ENCODE results near the gene MPPED1. TPM values are rescaled to one million over a fixed set of nuclear protein-coding genes. Genes with fewer than 3 reads are reported as not detected.

MPPED1 gene
- total RNA-seq, 1 donor from 2014 or later, result not detected

GRCh38 chr22:43462701-43463100 is 50.9 kb downstream of the MPPED1 start:
- intact Hi-C loops (cut with DNase I), result no loop called here
- no peak for ATAC-seq (ENCODE audit: poor library complexity)
- DNase-seq, result no peak

DNA sequence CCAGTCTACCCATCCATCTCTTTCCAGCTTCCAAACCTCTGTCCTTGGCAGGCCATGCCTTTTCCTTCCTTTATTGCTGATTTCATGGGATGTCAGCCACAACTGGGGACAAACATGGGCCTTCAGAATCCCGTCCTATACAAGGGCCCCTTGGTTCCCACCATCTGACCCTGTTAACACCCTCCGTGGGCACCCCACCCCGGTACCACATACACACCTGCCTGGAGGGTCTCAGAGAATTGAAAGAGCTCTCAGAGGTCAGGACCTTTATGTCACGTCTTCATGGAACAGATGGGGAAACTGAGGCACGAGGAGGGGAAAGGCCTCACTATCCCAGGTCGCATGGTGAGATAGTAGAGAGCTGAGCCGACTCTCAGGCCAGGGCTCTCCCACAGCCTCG is 53.0 kb downstream of the MPPED1 start:
- ATAC-seq (ENCODE audit: poor library complexity), result no peak
- intact Hi-C loops (cut with DNase I), result no loop called here

GRCh38 chr22:43465291-43466015 is 53.6 kb downstream of the MPPED1 start:
- intact Hi-C loops (cut with DNase I), result no loop called here
- DNase-seq (no peak), ATAC-seq (ENCODE audit: poor library complexity) (no peak)

More for the DNA sequence above, 53.0 kb downstream of the MPPED1 start:
- no peak for DNase-seq

DNA sequence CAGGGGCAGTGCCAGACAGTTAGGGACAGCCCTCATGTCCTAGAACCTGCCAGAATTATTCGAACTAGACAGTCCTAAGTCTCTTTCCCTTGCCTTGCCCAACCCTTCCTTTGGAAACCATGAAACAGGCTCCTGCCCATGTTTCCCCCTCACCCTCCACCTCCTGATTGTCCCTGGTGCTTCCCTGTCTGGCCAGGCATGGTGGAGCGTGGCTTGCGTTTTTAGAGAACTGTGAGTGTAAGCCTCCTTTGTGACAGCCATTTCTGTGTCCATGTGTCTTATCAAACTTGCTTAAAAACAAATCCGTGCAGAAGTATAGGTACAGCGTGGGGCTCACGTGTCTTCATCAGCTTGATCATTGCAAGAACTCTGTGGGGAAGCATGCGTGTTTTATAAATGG is 54.9 kb downstream of the MPPED1 start:
- ATAC-seq (ENCODE audit: poor library complexity) (no peak), DNase-seq (no peak)
- intact Hi-C loops (cut with DNase I), result no loop called here

- ATAC-seq (ENCODE audit: poor library complexity), result no peak
- intact Hi-C loops (cut with DNase I), result no loop called here
- DNase-seq, result no peak
Observed at GRCh38 chr22:43467216-43467940, 55.6 kb downstream of the MPPED1 start.

DNA sequence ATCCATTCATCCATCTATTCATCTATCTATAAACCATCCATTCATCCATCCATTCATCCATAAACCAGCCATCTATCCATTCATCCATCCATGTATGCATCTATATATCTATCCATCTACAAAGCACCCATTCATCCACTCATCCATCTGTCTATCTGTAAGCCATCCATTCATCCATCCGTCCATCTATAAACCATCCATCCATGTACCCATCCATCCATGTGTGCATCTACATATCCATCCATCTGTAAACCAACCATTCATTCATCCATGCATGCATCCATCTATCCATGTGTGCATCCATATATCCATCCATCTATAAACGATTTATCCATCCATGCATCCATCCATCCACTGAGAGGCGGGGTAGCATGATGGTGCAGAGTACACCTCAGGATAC is 58.4 kb downstream of the MPPED1 start:
- DNase-seq, result no peak
- no peak for ATAC-seq (ENCODE audit: poor library complexity)
- intact Hi-C loops (cut with DNase I), result no loop called here

- DNase-seq (no peak), ATAC-seq (ENCODE audit: poor library complexity) (no peak)
- intact Hi-C loops (cut with DNase I), result no loop called here
Observed at GRCh38 chr22:43470941-43471585, 59.2 kb downstream of the MPPED1 start.

DNA sequence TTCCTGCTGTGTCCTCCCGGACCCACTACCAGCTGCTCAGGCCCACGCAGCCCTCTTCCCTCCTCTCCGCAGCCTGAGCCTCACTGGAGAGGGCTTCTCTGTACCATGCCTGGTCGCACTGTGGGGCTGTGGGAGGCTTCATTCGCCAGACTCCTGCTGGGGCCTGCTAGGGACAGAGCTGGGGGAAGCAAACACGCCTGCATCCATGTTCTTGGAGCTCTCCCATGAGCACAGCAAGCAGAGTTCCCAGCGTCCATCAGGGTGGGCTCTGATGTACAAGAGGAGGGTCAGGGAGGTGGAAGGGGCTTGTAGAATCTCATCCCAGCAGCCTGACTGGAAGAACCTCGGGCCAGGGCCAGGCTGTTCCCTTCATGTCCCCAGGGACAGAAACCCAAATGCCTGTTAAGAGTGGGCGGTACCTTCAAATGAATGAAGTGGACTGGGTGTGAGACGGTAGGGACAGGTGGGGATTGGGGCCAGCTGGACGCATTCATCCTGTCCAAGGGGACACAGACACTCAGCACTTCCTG is 59.9 kb downstream of the MPPED1 start:
- no peak for DNase-seq
- intact Hi-C loops (cut with DNase I), result no loop called here
- ATAC-seq (ENCODE audit: poor library complexity), result no peak

GRCh38 chr22:43473031-43473430 is 61.2 kb downstream of the MPPED1 start:
- intact Hi-C loops (cut with DNase I), result no loop called here
- no peak for ATAC-seq (ENCODE audit: poor library complexity)
- no peak for DNase-seq

DNA sequence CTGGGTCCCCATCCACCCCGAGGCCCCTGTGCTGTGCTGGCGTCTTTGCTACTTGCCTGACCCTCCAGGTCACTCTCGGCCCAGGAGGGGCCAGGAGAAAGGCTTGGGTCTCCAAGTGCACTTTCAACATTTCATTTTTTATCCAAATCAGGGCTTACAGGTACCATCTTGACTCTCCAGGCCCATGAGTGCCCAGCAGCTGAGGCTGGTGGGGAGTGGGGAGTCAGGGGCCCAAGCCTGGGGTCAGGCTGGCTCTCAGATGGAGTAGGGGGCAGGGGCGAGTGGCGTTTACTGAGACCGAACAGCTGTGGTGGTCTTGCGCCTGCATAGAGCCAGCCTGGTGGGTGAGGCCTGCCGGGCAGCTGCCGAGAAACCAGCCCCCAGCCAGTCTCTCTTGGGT is 61.6 kb downstream of the MPPED1 start:
- intact Hi-C loops (cut with DNase I), result no loop called here
- DNase-seq, result no peak
- ATAC-seq (ENCODE audit: poor library complexity), result no peak

DNA sequence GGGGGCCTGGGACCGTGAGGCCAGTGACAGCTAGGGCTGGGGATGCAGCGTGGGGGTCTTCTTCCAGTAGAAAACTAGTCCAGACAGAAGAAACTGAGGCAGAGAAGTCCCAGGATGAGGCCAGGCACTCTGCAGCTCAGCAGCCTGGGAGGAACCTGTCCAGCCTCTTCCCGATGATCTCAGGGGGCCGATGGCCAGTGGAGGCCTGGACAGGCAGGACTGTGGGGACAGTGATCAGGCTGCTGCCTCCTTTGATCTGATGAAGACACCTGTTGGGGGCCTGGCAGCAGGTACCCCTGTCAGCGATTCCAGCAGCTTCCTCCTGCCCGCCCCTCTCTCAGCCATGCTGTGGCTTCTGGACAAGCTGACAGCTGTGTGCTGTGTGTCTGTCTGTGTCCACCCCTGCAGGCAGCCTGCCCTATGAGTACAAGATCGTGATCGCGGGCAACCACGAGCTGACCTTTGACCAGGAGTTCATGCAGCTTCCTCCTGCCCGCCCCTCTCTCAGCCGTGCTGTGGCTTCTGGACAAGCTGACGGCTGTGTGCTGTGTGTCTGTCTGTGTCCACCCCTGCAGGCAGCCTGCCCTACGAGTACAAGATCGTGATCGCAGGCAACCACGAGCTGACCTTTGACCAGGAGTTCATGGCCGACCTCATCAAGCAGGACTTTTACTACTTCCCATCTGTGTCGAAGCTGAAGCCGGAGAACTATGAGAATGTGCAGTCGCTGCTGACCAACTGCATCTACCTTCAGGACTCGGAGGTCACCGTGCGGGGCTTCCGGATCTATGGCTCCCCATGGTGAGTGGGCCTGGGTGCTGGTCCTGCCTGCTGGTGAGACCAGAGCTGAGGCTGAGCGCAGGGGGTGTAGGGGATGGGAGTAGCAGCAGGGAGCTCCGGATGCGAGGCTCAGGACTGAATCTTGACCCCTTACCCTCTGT is 62.6 kb downstream of the MPPED1 start:
- no peak for DNase-seq
- intact Hi-C loops (cut with DNase I), result no loop called here
- no peak for ATAC-seq (ENCODE audit: poor library complexity)

DNA sequence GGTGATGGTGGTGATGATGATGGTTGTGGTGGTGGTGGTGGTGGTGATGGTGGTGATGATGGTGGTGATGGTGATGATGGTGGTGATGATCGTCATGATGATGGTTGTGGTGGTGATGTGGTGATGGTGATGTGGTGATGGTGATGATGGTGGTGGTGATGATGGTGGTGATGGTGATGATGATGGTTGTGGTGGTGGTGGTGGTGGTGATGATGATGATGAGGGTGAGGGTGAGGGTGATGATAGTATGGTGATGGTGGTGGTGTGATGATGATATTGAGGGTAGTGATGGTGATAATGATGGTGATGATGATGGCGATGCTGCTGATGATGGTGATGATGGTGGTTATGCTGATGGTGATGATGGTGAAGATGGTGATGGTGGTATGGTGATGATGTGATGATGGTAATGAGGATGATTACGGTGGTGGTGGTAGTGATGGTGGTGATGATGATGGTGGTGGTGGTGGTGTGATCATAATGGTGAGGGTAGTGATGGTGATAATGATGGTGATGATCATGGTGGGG is 63.8 kb downstream of the MPPED1 start:
- ATAC-seq (ENCODE audit: poor library complexity) (no peak), DNase-seq (no peak)
- intact Hi-C loops (cut with DNase I), result no loop called here

- DNase-seq, result no peak
- intact Hi-C loops (cut with DNase I), result no loop called here
- ATAC-seq (ENCODE audit: poor library complexity), result no peak
Observed at GRCh38 chr22:43476341-43476740, 64.5 kb downstream of the MPPED1 start.

DNA sequence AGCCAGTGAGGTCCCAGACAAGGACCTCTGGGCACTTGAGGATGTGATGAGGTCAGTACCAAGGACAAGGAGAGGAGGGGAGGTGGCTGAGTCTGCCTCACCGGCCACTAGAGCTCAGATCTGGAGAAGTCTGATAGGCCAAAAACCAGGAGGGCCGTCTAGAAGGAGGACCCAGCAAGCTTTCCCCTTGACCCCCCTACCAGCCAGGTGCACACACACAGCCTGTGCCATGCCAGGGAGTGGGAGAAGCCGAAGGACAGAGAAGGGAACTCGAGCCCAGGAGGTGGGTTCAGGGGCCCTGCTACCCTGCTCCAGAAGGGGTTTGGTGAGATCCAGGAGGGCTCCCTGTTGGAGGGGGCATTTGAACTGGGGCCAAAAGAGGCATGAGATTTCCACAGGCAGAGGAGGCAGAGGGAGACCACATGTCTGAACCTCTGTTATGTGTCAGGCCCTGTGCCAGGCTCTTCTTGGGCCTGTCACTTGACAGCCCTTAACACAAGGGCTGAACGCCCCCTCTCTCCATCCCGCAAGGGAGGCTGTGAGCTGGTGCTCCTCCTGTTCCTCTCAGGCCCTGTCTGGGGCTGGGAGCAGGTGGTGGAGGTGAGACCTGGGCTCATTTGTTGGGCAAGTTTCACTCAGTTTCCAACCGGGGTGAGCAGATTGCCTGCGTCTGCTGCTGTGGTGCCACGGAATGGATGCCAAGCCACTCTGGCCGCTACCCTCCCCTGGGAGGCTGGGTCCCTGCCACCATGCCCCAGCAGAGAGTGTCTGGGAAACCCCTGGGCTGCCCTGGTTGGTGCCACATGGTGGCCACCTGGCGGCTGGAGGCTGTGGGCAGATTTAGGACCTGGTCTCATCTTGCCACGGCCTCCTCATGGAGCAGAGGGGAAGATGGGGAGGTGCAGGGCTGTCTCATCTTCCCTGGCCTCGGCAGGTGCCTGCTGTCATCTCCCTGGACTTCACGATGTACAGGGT is 65.2 kb downstream of the MPPED1 start:
- ATAC-seq (ENCODE audit: poor library complexity) (no peak), DNase-seq (no peak)
- intact Hi-C loops (cut with DNase I), result no loop called here

- intact Hi-C loops (cut with DNase I), result no loop called here
- DNase-seq (no peak), ATAC-seq (ENCODE audit: poor library complexity) (no peak)
Observed at GRCh38 chr22:43477966-43478365, 66.2 kb downstream of the MPPED1 start.

DNA sequence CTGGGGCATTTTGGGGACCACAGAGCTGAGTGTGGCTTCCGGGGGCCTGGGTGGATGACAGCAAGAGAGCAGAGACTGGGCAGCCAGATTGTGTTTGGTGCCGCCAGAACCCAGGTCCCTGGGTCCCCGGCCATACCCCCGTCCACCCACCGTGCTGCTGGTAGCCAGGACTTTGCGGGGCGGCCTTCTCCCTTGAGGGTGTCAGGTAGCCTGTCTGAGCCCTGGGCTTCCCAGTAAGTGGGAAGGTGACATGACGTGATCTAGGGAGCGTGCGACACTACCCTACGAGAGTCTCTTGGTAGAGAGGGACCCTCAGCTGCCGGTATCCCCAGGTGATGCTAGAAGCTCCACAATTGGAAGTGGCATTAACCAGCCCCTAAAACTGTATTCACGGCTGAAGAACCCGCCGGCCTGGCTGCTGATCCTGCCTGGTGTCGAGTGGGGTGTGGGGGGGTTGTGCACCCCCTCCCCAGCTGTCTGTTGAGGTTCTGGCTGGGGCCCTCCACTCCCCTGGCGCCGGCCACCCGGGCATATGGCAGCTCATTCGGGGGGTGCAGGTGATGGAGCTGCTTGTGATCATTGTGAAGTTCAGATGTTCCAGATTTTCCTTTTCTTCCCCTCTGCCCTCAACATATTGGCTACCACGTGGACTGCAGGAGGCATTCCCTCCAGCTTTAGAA is 66.9 kb downstream of the MPPED1 start:
- DNase-seq, result no peak

More for the DNA sequence above, 66.9 kb downstream of the MPPED1 start:
- intact Hi-C loops (cut with DNase I), result no loop called here
- no peak for ATAC-seq (ENCODE audit: poor library complexity)
